T-helper 1 cell treated with Interleukin-12 subunit alpha and Interleukin-12 subunit beta and Interleukin-4 antibody, amounts not matched to agents 30 ng/mL and 1 ng/mL, for 36 hours (primary cell): ENCODE results near the gene MAP3K7CL. TPM values are rescaled to one million over a fixed set of nuclear protein-coding genes. Genes with fewer than 3 reads are reported as not detected.

Source experiments
- intact Hi-C: fragments of 100-400 bp; cut with micrococcal nuclease; formaldehyde crosslinking; loops from one replicate; pipeline ENCODE4 v1.15.1; 2024
- total RNA-seq: library from RNA; stranded (reverse); gene quantifications from 2 replicates; pipeline ENCODE4 v1.2.3, GENCODE V29; 2022

MAP3K7CL gene
- total RNA-seq, 1 donor from 2014 or later, result 5.1 TPM

DNA sequence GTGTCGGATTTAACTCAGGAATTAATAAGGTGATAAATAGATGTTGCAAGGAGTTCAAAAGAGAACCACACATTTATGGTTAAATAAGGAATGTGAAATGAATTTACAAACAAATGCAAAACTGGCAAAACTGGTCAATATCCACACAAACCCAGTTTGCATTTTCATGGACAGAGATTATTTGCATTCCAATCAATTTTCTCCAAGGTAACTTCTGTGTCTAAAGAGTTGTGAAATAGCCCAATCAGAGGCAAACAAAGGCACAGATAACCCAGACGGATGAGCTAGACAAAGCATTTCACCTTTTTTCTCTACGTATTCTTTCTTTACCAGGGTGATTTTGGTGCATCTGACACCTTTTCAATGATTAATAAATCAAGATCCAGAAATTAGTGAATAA lies 63.9 kb downstream of the MAP3K7CL start:
- intact Hi-C loops, result no loop called here

DNA sequence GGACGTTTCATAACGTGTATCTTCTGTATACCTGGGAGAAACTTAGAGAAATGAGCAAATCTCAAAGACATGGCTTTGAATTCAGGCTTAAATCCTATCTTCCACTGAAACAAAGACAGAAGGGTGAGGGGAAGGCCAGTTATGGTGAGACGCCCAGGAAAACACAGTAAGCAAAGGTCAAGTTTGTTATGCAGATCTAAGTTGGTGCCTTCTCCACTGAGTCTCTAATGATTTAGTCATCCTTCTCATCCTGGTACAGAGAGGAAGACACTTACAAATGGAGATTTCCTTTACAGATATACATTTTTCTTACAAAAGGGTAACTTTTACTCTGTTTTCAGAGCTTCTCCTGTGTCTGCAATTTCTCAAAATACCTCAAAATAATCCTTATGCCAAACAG lies 64.4 kb downstream of the MAP3K7CL start:
- intact Hi-C loops, result loop anchor here (5.0 kb wide), 1 partner anchor 152 kb away; no protein-coding TSS in a partner anchor

DNA sequence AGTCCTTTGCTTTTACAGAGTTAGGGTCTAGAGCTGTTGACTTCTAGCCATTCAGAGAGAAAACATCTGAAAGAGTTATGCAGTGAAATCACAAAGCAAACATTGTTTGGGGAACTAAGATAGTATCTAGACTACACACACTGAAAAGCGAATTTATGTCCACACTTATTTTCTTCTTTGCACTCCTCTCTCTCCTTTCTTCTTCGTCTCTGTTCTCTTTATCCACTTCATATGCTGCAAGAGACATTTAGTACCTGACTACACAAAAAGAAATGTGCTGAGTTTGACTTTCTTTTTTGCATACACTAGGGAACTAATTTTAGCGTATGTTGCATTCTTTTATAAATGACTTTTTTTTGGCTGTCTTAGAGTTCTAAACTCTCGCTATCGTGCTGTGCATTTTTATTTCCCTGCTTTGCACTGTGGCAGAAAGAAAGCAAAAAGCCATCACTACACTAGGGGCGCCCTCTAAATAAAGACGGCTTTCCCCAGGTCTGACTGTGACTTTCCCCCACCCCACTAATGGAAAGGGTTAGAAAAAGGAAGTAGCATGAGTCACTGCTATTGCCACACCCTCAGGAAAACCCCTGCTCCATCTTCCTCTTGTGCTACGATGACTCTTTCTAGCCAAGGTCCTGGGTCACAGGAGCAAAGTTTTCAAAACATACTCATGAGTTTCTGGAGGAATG lies 65.7 kb downstream of the MAP3K7CL start:
- intact Hi-C loops, result loop anchor here (1.0 to 5.0 kb wide), 15 partner anchors 14 to 460 kb away; partner anchors contain the start of genes BACH1, CCT8, LTN1 and RWDD2B

DNA sequence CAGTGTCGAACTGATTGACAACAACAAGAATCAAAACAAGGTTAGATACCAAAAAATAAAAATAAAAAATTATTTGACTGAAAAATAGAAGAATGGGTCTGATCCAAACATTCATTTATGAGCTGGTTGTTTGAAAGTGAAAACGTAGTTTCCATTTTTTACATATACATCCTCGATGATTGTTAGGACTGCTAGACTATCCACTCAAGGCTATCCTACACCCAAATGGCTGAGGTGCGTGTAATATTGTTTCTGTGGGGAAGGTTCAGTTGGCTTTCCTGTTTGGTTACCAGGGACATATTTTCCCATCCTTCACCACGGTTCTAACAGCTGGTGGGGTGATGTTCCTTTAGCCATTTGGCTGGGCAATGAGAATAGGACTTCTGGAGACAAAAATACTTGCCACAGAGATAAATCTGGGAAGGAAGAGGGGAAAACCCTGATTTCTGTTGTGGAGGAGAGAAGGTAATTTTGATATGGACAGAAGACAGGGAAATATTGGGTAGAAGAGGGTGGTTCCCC lies 66.3 kb downstream of the MAP3K7CL start:
- intact Hi-C loops, result loop anchor here (1.0 to 5.0 kb wide), 15 partner anchors 14 to 460 kb away; partner anchors contain the start of genes BACH1, CCT8, LTN1 and RWDD2B

DNA sequence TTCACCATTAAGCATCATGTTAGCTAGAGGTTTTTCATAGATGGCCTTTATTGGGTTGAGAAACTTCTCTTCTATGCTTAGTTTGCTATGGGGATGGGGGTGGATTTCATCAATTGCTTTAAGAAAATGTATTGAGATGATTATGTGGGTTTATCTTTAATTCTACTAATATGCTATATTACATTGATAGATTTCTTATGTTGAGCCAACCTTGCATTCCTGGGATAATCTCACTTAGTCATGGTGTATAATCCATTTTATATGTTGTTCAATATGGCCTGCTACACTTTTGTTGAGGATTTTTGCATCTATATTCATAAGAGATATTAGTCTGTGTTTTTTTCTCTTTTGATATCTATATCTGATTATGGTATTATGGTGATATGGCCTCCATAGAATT lies 70.7 kb downstream of the MAP3K7CL start:
- intact Hi-C loops, result no loop called here

DNA sequence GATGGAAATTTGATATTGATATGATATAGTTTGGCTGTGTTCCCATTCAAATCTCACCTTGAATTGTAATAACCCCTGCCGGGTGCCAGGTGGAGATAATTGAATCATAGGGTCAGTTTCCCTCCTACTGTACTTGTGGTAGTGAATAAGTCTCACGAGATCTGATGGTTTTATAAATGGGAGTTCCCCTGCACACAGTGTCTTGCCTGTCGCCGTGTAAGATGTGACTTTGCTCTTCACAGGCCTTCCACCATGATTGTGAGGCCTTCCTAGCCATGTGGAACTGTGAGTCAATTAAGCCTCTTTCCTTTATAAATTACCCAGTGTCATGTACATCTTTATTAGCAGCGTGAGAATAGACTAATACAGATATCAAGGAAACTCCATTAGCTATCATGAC lies 74.6 kb downstream of the MAP3K7CL start:
- intact Hi-C loops, result no loop called here

DNA sequence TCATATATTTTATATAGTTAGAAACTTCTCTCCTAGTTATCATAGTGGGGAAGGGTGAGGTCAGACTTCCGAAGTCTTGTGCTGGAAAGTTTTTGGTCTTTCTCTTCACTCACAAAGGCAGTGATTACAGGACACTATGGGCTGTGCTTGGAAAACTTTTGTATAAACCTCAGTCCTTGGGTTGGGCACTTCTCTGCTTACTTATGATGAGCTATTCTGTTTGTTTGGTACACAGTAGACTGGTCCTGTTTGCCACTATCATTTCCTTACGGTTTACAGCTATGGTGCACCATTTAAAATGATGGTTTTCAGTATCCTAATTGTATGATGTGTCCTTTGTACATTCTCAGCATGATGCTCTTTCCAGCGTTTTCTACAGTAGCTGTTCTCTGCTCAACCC lies 75.5 kb downstream of the MAP3K7CL start:
- intact Hi-C loops, result no loop called here

DNA sequence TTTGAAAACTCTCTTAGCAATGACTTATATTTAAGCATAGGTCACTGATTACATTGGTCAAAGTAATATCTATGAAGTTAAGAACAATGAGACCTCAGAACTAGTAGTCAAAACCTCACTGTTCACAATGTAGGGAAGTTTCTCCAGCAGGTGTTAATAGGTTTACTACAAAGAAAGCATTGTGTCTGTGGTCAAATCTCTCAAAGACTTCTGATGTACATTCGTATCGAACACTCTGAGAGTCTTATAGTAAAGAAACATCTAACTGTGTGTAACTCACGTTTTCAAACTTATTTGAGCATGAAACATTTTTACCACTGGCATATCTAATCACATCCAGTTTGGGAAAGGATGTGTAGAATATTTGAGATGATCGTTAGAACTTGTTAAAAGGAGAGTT lies 76.0 kb downstream of the MAP3K7CL start:
- intact Hi-C loops, result no loop called here

DNA sequence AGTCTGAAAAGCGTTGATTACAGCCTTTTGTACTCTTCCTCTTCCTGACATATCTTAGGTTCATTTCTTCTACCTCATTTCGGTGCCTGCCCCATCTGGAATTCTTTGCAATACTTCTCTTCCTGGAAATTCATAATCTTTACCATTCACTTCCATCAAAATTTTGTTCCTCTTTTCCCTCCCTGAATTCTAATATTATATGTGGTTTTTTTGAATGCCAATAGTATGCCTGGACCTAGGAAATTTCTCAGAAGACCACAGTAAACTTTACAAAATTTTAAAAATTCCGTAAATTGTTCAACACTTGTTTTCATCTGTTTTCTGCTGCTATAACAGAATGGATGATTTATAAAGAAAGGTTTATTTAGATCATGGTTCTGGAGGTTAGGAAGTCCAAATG lies 76.8 kb downstream of the MAP3K7CL start:
- intact Hi-C loops, result no loop called here

DNA sequence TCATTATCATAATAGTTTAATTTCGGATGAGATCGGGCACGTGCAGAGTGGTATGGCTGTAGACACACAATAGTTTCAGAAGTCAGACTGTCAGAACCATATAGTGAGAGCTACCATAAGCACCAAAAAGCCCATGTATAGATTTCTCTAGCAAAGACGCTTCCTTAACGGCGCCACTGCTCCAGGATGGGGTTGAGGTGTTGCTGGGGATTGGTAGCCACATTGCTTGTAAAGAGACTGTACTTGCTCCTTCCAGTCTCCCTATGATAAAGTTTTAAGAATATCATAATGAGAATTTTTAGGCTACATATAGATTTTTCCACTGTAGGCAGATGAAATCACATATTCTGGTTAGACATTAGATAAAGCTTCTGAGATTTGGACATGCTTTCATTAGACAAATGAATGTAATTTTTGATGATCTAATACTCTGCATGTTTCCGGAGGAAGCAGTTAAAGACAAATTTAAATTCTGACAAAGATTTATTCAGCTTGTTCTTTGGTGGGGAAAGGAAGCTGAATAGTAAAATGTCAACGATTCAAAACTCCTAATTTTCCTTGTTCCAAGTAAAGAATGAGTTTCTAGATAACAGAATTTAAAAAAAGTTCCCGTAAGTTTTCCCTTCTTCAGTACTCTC lies 77.7 kb downstream of the MAP3K7CL start:
- intact Hi-C loops, result no loop called here

DNA sequence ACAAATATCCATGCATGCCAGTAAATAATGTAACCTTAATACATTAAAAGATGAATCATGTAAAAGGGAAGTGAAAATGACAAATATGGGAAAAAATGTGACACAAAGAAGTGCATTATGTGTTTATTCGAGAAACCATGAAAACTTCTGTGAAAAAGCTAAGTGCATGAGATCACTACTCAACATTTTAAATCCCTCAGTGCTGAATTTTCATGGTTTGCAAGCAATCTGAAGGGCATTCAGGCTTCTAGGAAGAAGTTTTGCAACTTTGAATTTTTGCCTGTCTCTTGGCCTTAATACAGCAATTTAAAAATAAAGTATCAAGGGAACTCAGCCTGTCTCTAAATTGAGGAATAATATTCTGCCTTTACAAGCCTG lies 78.2 kb downstream of the MAP3K7CL start:
- intact Hi-C loops, result no loop called here

DNA sequence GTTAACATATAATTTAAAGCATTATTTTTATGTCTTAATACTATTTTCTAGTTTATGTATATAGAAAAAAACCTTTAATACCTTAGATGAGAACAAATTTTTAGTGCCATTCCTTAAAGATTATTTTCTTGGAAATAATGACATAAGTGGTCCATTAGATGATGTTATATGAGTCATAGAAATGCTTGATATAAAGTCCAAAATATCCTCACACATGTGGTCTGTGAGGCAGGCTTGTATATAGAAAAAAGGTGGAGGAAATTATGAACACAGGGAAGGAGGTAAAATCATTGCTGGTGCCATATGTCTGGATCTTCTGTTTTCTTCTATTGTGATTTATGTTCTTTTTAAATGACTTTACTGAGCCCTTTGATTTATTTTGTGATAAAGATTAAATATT lies 79.3 kb downstream of the MAP3K7CL start:
- intact Hi-C loops, result no loop called here

DNA sequence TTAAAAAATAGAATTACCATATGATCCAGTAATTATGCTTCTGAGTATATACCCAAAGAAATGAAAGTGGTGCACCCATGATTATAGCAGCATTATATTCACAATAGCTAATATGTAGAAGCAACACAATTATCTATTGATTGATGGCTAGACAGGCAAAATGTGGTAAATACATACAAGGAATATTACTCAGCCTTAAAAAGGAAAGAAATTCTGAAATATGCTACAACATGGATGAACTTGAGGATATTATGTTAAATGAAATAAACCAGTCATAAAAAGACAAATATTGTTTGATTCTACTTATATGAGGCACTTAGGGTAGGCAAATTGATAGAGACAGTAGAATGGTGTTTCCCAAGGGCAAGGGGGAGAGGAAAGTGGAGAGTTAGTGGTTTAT lies 80.8 kb downstream of the MAP3K7CL start:
- intact Hi-C loops, result no loop called here

DNA sequence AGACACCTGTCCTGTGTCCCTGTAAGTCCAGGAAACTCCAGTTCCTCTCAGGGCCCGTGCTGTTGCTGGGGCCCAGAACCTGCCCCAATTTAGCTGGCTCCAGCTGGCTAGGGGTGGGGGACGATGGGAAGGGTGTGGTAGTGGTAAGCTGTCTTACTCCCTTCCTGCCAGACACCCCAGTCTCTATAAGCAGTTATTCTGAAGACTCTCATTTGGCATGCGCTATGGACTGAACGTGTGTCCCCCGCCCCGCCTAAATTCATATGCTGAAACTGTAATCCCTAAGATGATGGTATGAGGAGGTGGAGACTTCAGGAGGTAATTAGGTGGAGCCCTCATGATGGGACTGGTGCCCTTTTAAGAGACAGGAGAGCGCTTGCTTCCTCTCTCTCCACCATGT lies 82.0 kb downstream of the MAP3K7CL start:
- intact Hi-C loops, result no loop called here

DNA sequence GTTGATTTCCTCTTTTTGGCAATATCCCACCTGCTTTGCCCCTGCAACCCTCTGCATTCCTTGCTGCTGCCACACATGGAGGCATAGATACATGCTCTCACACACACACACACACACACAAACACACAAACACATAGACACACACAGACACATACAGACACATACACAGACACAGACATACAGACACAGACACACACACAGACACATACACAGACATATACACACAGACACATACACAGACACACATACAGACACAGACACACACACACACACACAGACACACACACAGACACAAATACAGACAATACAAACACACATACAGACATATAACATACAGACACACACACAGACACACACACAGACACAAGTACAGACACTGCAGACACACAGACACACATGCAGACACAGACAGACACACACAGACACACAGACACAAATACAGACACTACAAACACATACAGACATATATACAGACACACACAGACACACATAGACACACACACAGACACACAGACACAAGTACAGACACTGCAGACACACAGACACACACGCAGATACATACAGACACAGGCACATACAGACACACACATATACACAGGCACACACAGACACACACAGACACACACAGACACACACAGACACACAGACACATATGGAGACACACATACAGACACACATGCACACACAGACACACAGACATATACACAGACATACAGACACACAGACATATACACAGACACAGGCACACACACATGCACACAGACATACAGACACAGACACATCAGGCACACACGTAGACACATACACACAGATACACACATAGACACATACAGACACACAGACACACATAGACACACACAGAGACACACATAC lies 83.3 kb downstream of the MAP3K7CL start:
- intact Hi-C loops, result no loop called here

DNA sequence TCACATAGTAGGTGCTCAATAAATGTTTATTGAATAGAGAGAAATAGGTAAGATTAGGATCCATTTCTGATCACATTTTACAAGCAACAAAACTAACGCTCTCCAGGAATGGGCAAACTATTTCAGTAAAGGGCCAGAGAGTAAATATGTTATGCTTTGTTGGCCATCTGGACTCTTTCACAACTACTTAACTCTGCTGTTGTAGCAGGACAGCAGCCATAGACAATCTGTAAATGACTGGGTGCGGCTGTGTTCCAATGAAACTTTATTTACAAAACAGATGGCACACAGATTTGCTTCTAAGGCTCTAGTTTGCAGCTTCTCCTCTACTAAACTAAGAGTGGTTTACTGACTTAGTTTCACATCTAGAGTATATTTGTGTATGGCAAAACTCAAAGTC lies 85.3 kb downstream of the MAP3K7CL start:
- intact Hi-C loops, result no loop called here

DNA sequence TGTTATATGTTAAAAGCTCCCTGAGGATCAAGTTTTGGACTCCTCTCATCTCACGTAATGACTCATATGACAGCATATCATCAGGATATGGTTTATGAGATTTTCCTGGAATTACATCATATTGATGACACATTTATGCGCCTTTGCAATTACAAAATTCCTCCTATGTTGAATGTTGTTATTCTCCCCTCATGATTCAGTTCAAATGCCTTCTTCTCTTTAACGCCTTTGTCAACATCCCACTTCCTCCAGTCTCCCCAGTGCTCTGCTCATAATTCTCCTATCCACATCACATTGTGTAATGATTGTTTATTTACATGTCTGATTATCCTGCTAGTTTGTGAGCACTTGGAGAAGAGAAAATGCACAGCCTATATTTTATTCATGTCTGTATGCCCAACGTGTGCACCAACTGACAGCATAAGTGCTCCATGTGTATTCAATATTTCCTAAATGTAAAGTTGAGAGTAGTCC lies 87.4 kb downstream of the MAP3K7CL start:
- intact Hi-C loops, result no loop called here

DNA sequence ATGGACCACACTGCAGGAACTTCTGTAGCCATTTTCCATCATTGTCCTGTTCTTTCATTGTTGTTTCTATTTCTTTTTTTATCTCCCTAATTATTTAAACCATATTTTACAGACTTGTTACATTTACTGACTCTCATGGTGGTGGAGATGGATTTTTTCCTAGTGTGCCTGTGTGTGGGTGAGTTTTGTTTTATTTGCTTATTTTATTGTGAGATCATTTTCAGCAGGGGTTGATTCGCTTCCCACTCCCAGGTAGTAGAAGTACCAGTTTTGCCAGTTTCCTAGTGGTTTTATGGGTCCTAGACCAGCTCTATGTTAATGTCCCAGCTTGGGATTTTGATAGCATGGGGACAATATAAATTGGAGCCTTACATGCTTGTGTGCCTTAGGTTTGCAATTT lies 88.3 kb downstream of the MAP3K7CL start:
- intact Hi-C loops, result no loop called here

DNA sequence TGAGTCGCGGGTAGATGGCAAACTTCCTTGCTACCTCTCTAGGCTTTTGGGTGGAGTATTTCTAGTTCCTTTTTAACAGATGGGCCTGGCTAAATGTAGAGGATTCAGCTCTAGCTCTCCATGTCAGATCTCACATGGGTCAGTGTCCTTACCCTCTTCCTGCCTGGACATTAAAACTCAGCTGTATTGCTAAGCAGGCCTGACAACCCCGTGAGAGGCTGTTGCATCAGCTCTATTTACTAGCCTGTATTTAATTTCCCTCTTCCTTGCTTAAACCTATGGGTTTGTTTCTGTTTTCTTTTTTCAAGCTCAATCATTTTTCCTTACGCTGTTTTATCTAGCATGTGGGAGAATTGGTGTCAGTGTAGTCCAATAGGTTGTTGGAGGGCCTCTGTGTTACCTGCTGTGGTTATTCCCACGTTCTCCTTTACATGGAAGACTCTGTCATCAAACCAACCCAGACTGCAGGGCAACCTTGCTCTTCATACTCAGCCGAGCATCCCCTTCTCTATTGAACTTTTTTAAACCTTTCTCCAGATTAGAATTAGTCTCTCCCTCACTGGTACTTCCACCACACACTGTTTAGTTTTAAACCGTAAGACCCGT lies 88.8 kb downstream of the MAP3K7CL start:
- intact Hi-C loops, result no loop called here

DNA sequence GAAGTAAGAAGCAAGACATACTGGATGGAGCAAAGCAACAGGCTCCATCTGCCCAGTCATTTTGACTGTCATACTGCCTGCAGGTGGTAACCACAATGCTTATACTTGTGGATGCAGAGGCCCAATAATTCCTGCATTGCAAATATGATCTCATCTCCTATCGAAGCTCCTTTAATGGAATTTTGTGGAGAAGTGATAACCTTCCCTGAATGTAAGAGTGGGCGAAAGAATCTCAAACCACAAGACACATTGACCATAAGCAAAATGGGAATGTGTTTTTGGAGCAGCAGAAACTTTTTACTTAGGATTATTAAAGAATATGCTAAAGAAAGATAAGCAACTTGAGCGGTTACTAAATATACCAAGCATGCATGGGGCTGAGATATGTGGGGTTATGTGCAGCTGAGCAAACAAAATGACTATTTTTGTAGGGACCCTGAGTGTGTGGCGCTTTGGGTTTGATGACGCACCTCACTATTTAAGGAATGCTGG lies 90.9 kb downstream of the MAP3K7CL start:
- intact Hi-C loops, result no loop called here

DNA sequence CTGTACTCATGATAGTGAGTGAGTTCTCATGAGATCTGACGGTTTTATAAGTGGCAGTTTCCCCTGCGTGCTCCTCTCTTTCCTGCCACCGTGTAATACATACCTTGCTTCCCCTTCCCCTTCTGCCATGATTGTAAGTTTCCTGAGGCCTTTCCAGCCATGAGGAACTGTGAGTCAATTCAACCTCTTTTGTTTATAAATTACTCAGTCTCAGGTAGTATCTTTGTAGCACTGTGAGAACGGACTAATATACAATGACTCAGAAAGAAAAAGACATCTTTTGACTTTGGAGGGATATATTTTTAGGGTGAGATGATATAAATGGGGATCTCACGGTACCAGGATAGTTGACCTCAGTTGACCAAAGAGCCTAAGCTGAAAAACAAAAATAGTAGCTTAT lies 93.6 kb downstream of the MAP3K7CL start:
- intact Hi-C loops, result no loop called here
